GM18873 (cell line): ENCODE data around the gene DSCAM.

Experiments used
- ATAC-seq: cut with Tn5 transposase; IDR thresholded peaks from one replicate; pipeline ENCODE4 v1.9.1; 2021; ENCODE audit warnings: mild to moderate bottlenecking, moderate library complexity, moderate number of reproducible peaks; ENCODE audit not compliant: unreplicated experiment, low FRiP score

DSCAM gene

GRCh38 chr21:40839521-40839920 lies 7.4 kb downstream of the DSCAM start:
- ATAC-seq, result no peak

GRCh38 chr21:40837456-40837855 lies 9.5 kb downstream of the DSCAM start:
- no peak for ATAC-seq

DNA sequence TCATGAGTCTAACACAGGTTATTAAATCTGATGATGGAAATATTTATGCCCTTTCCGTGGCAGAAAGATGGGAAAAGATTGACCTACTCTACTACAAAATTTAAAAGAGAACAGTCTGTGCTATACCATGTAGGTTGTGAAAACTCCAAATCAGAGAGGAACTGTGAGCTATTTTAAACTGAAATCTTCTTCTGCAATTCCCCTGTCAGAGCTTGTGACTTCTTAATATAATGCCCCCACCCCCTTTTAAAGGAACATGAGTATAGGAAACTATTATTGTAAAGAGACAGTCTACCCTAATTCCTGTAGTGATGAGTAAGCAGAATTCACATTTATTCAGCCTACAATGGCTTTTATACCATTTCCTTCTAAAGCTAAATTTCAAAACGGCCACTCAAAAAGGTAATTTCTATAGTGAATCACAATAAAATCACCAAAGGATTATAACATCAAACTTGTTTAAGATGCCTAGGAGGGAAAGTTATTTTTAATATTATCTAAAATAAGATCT lies 11.7 kb downstream of the DSCAM start:
- no peak for ATAC-seq

DNA sequence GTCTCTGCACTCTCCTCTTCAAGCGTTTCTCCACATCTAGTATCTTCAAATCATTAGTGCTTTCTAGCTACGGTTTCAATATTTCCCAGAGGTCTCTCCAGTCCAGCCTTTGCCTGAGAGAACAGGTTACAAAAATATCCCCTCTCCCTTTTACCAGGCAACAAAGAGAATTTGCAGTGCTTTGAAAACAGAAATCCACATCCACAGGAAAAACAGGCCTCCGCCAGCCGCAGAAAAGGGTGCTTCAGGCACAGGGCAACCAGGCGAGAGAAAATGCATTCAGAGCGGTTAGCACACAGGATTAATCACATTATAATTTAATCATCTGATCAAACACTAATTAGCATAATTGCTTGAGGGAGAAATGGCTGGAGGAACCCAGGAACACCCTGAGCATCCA lies 13.8 kb downstream of the DSCAM start:
- ATAC-seq, result no peak

GRCh38 chr21:40832316-40832715 lies 14.6 kb downstream of the DSCAM start:
- no peak for ATAC-seq

- no peak for ATAC-seq
Observed at GRCh38 chr21:40830836-40831235, 16.1 kb downstream of the DSCAM start.

DNA sequence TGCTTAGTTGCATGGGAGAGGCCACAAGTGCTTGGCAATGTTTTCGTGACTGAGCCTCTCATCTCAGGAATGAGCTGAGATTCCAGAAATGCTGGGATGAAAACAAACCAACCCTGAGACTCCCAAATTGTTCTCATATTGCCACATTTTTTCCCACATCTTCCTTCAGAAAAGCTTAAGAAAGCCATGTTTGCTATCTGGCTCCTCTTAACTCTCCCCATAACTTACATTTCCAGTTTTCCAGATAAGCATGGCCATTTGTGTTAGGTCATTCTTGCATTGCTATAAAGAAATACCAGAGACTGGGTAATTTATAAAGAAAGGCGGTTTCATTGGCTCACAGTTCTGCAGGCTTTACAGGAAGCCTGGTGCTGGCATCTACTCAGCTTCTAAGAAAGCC lies 17.2 kb downstream of the DSCAM start:
- no peak for ATAC-seq

- no peak for ATAC-seq
Observed at GRCh38 chr21:40829308-40829707, 17.6 kb downstream of the DSCAM start.

GRCh38 chr21:40827509-40827908 lies 19.4 kb downstream of the DSCAM start:
- ATAC-seq, result no peak

DNA sequence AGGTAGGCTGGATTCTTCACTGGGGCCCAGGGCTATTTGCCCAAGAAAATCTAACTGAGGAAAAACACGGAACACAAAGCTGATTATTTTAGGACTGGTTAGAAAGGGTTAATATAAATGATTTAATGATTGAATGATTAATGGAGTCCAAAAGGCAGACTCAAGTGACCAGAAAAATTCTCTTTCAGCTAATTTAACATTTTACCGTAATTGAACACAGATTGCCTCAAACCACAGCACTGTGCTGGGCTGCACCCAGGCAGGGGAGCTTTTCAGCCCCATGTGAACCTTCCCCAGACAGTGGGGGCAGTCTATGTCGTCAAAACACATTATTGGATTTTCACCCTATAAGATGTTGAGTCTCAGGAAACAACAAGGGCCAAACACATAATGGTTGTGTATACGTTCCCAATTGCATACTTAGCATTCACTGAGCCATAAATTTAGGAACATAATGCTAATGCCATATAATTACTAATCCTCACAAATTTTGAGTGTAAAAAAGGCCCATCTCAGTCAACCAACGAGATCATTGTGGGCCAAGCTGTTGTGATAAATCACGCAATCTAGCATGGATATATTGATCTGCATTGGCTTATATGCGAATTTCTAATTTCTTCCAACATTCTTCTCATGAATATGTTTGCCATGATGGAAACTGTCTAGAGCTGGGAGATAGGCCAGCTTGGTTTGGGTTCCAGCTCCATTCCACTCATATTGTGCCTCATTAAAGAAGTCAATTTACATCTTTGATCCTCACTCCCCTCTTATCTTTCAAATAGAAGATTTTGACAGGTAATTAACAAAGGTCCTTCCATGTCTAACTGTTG lies 27.7 kb downstream of the DSCAM start:
- ATAC-seq, result no peak

DNA sequence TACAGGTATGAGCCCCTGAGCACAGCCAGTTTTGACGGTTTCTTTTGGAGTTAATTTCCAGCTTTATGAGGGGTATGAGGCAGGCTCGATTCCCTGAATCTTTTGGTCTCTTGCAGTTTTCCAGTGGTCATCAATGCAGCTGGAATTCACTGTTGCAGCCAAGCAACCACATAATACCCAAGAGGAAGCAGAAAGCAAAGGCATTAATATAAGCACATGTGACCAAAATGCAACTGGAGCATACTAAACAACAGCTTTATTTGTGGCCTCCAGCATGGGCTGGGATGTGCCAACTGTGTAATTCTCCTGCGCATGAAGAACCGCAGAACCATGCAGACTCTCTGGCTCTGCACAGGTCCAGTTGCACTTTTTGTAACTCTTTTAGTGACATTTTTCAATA lies 33.0 kb downstream of the DSCAM start:
- ATAC-seq, result no peak

DNA sequence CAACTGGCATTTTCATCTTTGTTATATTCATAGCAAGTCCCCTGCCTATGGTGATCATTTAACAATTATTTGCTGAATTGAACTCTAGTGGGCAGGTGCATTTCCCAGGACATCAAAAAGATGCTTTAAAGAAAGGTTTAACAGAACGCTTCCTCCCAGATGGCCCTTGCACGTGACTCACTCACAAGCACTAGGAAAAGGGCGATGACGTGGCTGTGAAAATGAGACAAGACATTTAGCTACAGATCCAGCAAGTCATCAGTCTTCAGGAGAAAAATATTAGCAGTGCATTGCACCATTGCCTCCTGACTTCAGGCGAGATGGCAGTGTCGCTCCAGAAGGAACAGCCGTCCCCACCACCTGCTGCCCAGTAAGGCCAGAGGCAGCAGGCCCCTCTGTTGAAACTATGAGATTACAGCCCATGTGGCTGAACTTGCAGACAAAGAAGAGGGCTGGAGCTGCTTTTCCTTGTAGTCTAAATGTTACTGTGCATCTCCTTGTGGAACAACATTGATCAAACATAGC lies 37.2 kb downstream of the DSCAM start:
- no peak for ATAC-seq

DNA sequence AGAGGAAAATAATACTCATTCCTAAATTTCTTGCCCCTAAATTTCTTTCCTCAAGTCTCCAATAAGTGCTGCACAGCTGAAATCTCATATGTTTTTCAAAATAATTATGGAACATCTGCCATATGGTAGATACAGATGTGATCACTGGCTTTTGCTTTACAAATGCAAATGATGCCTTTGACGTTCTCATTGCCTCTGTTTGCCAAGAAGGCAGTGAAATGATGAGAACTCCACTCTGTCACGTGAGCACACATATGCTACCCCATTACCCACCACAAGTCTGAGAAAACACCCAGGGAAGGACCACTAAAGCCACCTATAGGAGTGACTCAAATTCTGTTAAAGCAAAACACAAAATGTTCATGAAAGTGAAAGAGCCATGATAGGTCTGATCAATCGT lies 43.9 kb downstream of the DSCAM start:
- no peak for ATAC-seq

DNA sequence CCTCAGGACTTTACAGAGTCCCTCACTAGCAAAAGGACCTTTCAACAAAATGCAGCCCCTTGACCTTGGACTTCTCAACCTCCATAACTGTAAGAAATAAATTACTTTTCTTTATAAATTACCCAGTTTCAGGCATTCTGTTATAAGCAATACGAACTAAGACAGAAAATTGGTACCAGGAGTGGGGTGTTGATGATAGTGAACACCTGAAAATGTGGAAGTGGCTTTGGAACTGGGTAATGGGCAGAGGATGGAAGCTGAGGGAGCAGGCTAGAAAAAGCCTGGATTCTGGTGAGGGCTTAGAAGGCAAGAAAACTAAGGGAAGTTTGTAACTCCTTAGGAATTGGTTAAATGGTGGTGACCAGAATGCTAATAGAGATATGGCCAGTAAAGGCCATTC lies 46.8 kb downstream of the DSCAM start:
- no peak for ATAC-seq

- no peak for ATAC-seq
Observed at GRCh38 chr21:40797891-40798290, 49.1 kb downstream of the DSCAM start.

- no peak for ATAC-seq
Observed at GRCh38 chr21:40797410-40797809, 49.5 kb downstream of the DSCAM start.

DNA sequence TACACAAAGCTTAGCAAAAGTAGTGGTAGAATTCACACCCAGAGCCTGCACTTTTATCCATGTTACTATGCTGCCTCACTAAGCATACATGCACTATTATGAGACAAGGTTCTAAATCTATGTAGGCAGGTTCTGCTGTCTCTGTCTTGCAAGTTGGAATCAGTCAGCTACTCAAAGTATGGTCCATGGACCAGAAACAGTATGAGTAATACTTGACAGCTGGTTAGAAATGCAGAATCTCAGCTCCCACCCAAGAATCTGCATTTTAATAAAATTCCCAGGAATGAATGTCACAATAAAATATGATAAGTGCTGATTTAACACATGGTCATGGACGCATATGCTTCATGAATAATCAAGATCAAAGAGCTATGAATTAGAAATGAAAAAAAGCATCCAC lies 50.5 kb downstream of the DSCAM start:
- no peak for ATAC-seq

DNA sequence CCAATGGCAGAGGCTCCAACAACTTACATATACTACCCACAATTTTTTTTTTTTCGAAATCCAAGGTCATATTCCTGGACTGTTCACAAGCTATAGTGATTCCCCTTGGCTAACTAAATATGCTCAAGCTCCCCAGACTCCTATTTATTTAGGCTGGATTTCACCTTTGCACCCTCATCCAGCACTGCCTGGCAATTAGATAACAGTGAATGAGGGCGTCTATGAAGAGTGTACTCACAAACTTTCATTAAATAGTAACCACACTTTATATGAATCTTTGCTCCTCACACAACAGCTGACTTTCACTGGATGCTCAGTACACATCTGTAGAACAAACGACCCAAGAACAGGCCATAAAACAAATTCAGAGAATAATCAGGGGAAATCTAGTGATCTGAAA lies 51.6 kb downstream of the DSCAM start:
- ATAC-seq, result no peak

DNA sequence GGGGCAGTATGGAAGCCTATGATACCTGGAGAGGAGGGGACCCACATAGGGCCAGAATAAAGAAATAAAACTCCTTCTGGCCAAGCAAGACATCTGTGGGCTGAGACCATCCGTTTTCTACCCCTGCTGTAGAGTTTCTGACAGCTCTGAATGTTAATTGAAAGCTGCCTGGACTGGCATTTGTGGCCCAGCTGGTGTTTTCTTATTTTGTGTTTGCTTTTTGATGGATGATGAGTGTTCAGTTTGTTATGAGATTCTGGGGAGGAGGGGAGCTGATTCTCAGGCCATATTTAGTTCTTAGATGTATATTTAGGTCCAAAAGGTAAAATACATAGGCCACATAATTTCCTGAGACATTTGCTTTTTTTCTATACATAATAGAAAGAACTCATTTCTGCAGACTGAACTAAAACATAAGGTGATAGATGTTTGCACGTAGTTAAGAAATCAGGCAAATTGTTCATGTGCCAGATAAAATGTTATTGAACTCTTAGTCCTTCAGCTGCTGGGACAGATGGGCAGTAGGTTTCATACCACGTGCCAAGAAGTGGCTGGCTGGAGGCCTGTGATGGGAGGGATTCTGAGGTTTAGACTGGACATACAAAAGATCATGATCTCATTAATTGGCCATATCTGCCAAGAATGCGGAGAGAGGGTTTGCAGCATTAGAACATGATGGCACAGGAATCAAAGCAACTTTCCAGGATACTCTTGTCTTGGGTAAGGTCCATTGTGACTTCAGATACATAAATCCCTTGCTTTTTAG lies 54.1 kb downstream of the DSCAM start:
- ATAC-seq, result no peak

- ATAC-seq, result no peak
Observed at GRCh38 chr21:40788635-40789034, 58.3 kb downstream of the DSCAM start.

DNA sequence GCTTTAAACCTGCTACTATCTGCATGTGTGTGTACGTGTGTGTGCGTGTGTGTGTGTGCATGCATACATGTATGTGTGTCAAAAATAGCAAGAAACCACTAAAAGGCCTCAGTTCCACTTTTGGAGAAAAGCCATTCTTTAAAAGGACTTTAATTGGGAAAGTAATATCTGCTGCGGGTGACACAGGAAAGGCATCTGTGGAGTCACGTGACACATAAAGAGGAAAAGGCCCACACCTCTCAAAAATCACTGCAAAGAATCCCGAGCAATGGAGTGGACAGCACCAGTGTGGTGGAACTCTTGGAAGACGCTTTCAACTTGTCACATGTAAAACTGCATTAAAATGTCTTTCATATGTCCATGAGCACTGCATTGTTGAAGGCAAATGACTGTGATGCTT lies 63.6 kb downstream of the DSCAM start:
- no peak for ATAC-seq
